ENCODE data around the gene SPTLC3.

GRCh38 chr20:13128173-13128572, 119.4 kb downstream of the SPTLC3 start:
- TF ChIP-seq CTCF (conservative IDR thresholded peaks at IDR 0.05) (no peak), EZH2 (IDR thresholded peaks at IDR 0.05; ENCODE audit: low read depth) (no peak)
